ENCODE results near the gene ATP2C2. TPM values are rescaled to one million over a fixed set of nuclear protein-coding genes. Genes with fewer than 3 reads are reported as not detected.

Gene ATP2C2
- total and polyA plus RNA-seq, 11 donors: 0.17 TPM; not detected in 10

DNA sequence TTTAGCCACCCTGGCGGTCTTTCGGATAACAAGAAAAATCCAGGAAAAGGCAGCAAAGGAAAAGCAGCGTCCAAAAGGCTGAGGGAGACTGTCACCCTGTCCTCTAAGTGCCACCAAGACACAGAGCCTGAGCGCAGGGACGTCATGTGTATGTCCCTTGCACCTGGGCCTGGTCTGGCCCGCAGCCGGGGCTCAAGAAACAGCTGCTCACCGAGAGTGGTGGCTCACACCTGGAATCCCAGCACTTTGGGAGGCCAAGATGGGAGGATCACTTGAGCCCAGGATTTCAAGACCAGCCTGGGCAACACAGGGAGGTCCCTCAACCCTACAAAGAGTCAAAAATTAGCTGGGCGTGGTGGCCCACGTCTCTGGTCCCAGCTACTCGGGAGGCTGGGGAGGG lies 145.3 kb downstream of the ATP2C2 start:
- DNase-seq (peak in 1 of 5 donors; percentile 24), ATAC-seq (no peak)
- H3K36me3 ChIP-seq: no peaks in the 10 kb centered on the region
- intact Hi-C loops (cut with DNase I): loop anchor here (2.0 to 10.0 kb wide), 4 partner anchors 109 to 461 kb away; no protein-coding TSS in a partner anchor
- peak overlapping the region in 1 of 12 donors; percentile 87 for H3K27ac ChIP-seq
- H3K4me3 ChIP-seq: no peak overlapping the region
- 81 to 96% (median 88%) methylated on average over 7 to 11 of the region's 11 CpGs for WGBS, 4 donors
- no peaks in the 10 kb centered on the region for H3K27me3 ChIP-seq
- peaks cover 0 to 39% (median 5%) of the 10 kb centered on the region in 12 donors for H3K4me1 ChIP-seq
- no peaks in the 10 kb centered on the region for H3K9me3 ChIP-seq
- no peak for TF ChIP-seq POLR2A (IDR thresholded peaks at IDR 0.05)
- TF ChIP-seq, protein P1, sequence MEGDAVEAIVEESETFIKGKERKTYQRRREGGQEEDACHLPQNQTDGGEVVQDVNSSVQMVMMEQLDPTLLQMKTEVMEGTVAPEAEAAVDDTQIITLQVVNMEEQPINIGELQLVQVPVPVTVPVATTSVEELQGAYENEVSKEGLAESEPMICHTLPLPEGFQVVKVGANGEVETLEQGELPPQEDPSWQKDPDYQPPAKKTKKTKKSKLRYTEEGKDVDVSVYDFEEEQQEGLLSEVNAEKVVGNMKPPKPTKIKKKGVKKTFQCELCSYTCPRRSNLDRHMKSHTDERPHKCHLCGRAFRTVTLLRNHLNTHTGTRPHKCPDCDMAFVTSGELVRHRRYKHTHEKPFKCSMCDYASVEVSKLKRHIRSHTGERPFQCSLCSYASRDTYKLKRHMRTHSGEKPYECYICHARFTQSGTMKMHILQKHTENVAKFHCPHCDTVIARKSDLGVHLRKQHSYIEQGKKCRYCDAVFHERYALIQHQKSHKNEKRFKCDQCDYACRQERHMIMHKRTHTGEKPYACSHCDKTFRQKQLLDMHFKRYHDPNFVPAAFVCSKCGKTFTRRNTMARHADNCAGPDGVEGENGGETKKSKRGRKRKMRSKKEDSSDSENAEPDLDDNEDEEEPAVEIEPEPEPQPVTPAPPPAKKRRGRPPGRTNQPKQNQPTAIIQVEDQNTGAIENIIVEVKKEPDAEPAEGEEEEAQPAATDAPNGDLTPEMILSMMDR (IDR thresholded peaks at IDR 0.05): no peak

Other genes starting within 250 kb of the ATP2C2 start
- 10 to 100 TPM; 15.8 to 46.8 (median 23.4) TPM for gene HSDL1, start 223.4 kb upstream of the ATP2C2 start, total RNA-seq
- gene HSDL1, start 223.4 kb upstream of the ATP2C2 start, polyA plus RNA-seq: 10 to 100 TPM; 12.8 to 16.1 TPM
- gene DNAAF1, start 223.2 kb upstream of the ATP2C2 start, total RNA-seq: under 1 TPM in 3 of 9 donors, not detected in 6; 0.20 to 0.32 (median 0.25) TPM
- under 1 TPM; 0.15 to 0.38 TPM for gene DNAAF1, start 223.2 kb upstream of the ATP2C2 start, polyA plus RNA-seq
- 10 to 100 TPM; 16.3 to 24.3 (median 21.8) TPM for gene TAF1C, start 181.5 kb upstream of the ATP2C2 start, total RNA-seq
- gene TAF1C, start 181.5 kb upstream of the ATP2C2 start, polyA plus RNA-seq: 10 to 100 TPM; 22.6 to 34.4 TPM
- gene ADAD2, start 177.4 kb upstream of the ATP2C2 start, total RNA-seq: 1 to 10 TPM in 2 of 9 donors, under 1 TPM in 4, not detected in 3; 0.21 to 1.3 (median 0.58) TPM
- gene ADAD2, start 177.4 kb upstream of the ATP2C2 start, polyA plus RNA-seq: 1 to 10 TPM in 1 of 2 donors, under 1 TPM in 1; 0.36 to 1.2 TPM
- gene KCNG4, start 128.5 kb upstream of the ATP2C2 start, total RNA-seq: not detected
- not detected for gene KCNG4, start 128.5 kb upstream of the ATP2C2 start, polyA plus RNA-seq
- 1 to 10 TPM in 6 of 9 donors, under 1 TPM in 3; 0.50 to 5.4 (median 1.6) TPM for gene WFDC1, start 73.7 kb upstream of the ATP2C2 start, total RNA-seq
- 1 to 10 TPM; 1.2 to 2.1 TPM for gene WFDC1, start 73.7 kb upstream of the ATP2C2 start, polyA plus RNA-seq
- 10 to 100 TPM in 1 of 9 donors, 1 to 10 TPM in 8; 4.0 to 13.2 (median 5.5) TPM for gene MEAK7, start 136.1 kb downstream of the ATP2C2 start, total RNA-seq
- gene MEAK7, start 136.1 kb downstream of the ATP2C2 start, polyA plus RNA-seq: 1 to 10 TPM; 2.2 to 4.0 TPM
- 100 to 1,000 TPM in 1 of 9 donors, 10 to 100 TPM in 5, 1 to 10 TPM in 3; 6.8 to 120 (median 11.0) TPM for gene COTL1, start 249.5 kb downstream of the ATP2C2 start, total RNA-seq
- gene COTL1, start 249.5 kb downstream of the ATP2C2 start, polyA plus RNA-seq: 10 to 100 TPM in 1 of 2 donors, 1 to 10 TPM in 1; 5.2 to 23.8 TPM

Data from heart left ventricle (tissue), 16 donors.